Fibroblast of lung (primary cell): Measurements from ENCODE around the gene MCFD2.

Experiments
- EZH2 ChIP-seq: IDR thresholded peaks from 2 replicates; pipeline ENCODE4 v1.5.1; 2012; ENCODE audit warnings: low read length, control low read depth, mild to moderate bottlenecking; ENCODE audit errors: missing control alignments
- TF ChIP-seq, protein P1 (sequence below), 2 donors: IDR thresholded peaks in 1 of 2; conservative IDR thresholded peaks in 1 of 2; 1 replicate in 1 of 2; 2 replicates in 1 of 2; pipeline ENCODE4 v1.5.1; 2011 to 2012; ENCODE audit warnings: low read length in 2 of 2, control low read depth in 1 of 2, inconsistent platforms in 1 of 2, low read depth in 1 of 2, mild to moderate bottlenecking in 1 of 2

- TF ChIP-seq, protein P1, sequence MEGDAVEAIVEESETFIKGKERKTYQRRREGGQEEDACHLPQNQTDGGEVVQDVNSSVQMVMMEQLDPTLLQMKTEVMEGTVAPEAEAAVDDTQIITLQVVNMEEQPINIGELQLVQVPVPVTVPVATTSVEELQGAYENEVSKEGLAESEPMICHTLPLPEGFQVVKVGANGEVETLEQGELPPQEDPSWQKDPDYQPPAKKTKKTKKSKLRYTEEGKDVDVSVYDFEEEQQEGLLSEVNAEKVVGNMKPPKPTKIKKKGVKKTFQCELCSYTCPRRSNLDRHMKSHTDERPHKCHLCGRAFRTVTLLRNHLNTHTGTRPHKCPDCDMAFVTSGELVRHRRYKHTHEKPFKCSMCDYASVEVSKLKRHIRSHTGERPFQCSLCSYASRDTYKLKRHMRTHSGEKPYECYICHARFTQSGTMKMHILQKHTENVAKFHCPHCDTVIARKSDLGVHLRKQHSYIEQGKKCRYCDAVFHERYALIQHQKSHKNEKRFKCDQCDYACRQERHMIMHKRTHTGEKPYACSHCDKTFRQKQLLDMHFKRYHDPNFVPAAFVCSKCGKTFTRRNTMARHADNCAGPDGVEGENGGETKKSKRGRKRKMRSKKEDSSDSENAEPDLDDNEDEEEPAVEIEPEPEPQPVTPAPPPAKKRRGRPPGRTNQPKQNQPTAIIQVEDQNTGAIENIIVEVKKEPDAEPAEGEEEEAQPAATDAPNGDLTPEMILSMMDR (conservative IDR thresholded peaks at IDR 0.05 in 1 of 2, IDR thresholded peaks at IDR 0.05 in 1 of 2; ENCODE audit: low read depth in 1 of 2, low read length in 2 of 2) = no peak
- no peak for TF ChIP-seq EZH2
Measured at GRCh38 chr2:46859482-46859881, 56.1 kb downstream of the MCFD2 start.
